Dedifferentiated amniotic fluid mesenchymal stem cell (primary cell): Measurements from ENCODE around the gene INO80B.
A peak's percentile ranks its signal among the peaks of the same experiment; 100 is the strongest.
"Not testable (repeated sequence)": the region's sequence is repeated elsewhere in the genome, so short reads cannot be mapped to it uniquely, and the experiment has no call there.

Experiments used
- DNase-seq: peaks from one replicate; pipeline ENCODE4 v3.0.0-alpha.2; 2016; ENCODE audit errors: extremely low spot score

The INO80B gene

GRCh38 chr2:74448771-74449170 lies 6.1 kb upstream of the INO80B start:
- no peak for DNase-seq

- no peak for DNase-seq
These were observed 4.2 kb upstream of the INO80B start for GRCh38 chr2:74450570-74451190.

- no peak for DNase-seq
These were observed 2.3 kb downstream of the INO80B start for GRCh38 chr2:74457129-74457548.

- no peak for DNase-seq
These were observed 2.8 kb downstream of the INO80B start for GRCh38 chr2:74457549-74458131.

- DNase-seq = peak; percentile 100
These were observed 3.4 kb downstream of the INO80B start, which contains the start of gene WBP1 for GRCh38 chr2:74458132-74458937. Gene WBP1 (plus strand): TSS chr2:74458438. CDS start chr2:74458603, 165 bp downstream.

GRCh38 chr2:74458938-74459363 lies 4.1 kb downstream of the INO80B start:
- DNase-seq = no peak

- not testable (repeated sequence) for DNase-seq
These were observed 4.7 kb downstream of the INO80B start for GRCh38 chr2:74459503-74460118.

- not testable (repeated sequence) for DNase-seq
These were observed 5.3 kb downstream of the INO80B start for GRCh38 chr2:74460187-74460586.

GRCh38 chr2:74461187-74462053 lies 6.5 kb downstream of the INO80B start:
- DNase-seq = no peak

- no peak for DNase-seq
These were observed 7.3 kb downstream of the INO80B start for GRCh38 chr2:74462054-74462785.

- DNase-seq = no peak
These were observed 7.9 kb downstream of the INO80B start for GRCh38 chr2:74462786-74463105.

- no peak for DNase-seq
These were observed 9.5 kb downstream of the INO80B start for GRCh38 chr2:74464406-74464805.

GRCh38 chr2:74470742-74471141 lies 15.9 kb downstream of the INO80B start:
- not testable (repeated sequence) for DNase-seq

GRCh38 chr2:74471332-74472065 lies 16.6 kb downstream of the INO80B start:
- DNase-seq = no peak

- DNase-seq = peak; percentile 91
These were observed 17.4 kb downstream of the INO80B start, which contains the start of gene MRPL53 for GRCh38 chr2:74472086-74472944. Gene MRPL53 (minus strand): TSS chr2:74472680. CDS start chr2:74472660, 20 bp downstream.

- no peak for DNase-seq
These were observed 18.0 kb downstream of the INO80B start for GRCh38 chr2:74472945-74473258.

- no peak for DNase-seq
These were observed 19.6 kb downstream of the INO80B start for GRCh38 chr2:74474481-74474880.

- no peak for DNase-seq
These were observed 20.0 kb downstream of the INO80B start for GRCh38 chr2:74474899-74475298.

GRCh38 chr2:74481431-74481830 lies 26.5 kb downstream of the INO80B start:
- no peak for DNase-seq
